GM12878 (cell line): ENCODE measurements around the gene BMI1. TPM values are rescaled to one million over a fixed set of nuclear protein-coding genes. Genes with fewer than 3 reads are reported as not detected.

Source experiments
- CTCF ChIP-seq, 3 experiments: IDR thresholded peaks in 2 of 3; conservative IDR thresholded peaks in 1 of 3; 2 replicates each; pipeline ENCODE4 v1.5.1; 2011; ENCODE audit warnings: low read depth in 3 of 3, low read length in 3 of 3, mild to moderate bottlenecking in 3 of 3, control low read depth in 2 of 3, moderate library complexity in 2 of 3, inconsistent platforms in 1 of 3, mixed read lengths in 1 of 3; ENCODE audit not compliant: control insufficient read depth in 2 of 3, insufficient read depth in 1 of 3; ENCODE audit errors: extremely low read depth in 1 of 3
- EZH2 ChIP-seq: IDR thresholded peaks from 2 replicates; pipeline ENCODE4 v1.6.1; 2012; ENCODE audit warnings: low read depth, mild to moderate bottlenecking, control low read depth, inconsistent platforms, low read length, borderline replicate concordance; ENCODE audit not compliant: control insufficient read depth
- JUND ChIP-seq: IDR thresholded peaks from 2 replicates; pipeline ENCODE4 v1.6.1; 2012; ENCODE audit warnings: low read depth, mild to moderate bottlenecking, low read length, improper control_type of control experiment, moderate library complexity
- MLLT1 ChIP-seq: fragments of 450-650 bp; IDR thresholded peaks from 2 replicates; pipeline ENCODE4 v1.6.1; 2016; ENCODE audit warnings: mild to moderate bottlenecking
- MXI1 ChIP-seq: fragments of 150-350 bp; IDR thresholded peaks from 2 replicates; pipeline ENCODE4 v1.6.1; 2011; ENCODE audit warnings: low read depth, mild to moderate bottlenecking, inconsistent platforms, low read length, improper control_type of control experiment
- MYB ChIP-seq: fragments of 150-350 bp; IDR thresholded peaks from 2 replicates; pipeline ENCODE4 v1.6.1; 2014; ENCODE audit warnings: mild to moderate bottlenecking, low read depth, low read length, borderline replicate concordance
- RELA ChIP-seq: fragments of 450-650 bp; IDR thresholded peaks from 2 replicates; pipeline ENCODE4 v1.8.0; 2014; ENCODE audit warnings: borderline replicate concordance; ENCODE audit not compliant: partially characterized antibody
- SIN3A ChIP-seq: IDR thresholded peaks from 2 replicates; pipeline ENCODE4 v1.6.1; 2012; ENCODE audit warnings: low read depth, low read length, improper control_type of control experiment
- TCF3 ChIP-seq: IDR thresholded peaks from 2 replicates; pipeline ENCODE4 v1.6.1; 2012; ENCODE audit warnings: low read depth, mild to moderate bottlenecking, low read length, borderline replicate concordance; ENCODE audit not compliant: insufficient read depth
- YBX1 ChIP-seq: fragments of 450-650 bp; IDR thresholded peaks from 2 replicates; pipeline ENCODE4 v1.6.1; 2016; ENCODE audit warnings: antibody characterized with exemption
- polyA plus RNA-seq, 11 experiments: library from polyadenylated mRNA; depleted of rRNA in 4 of 11; unstranded in 6 of 11; stranded (reverse) in 5 of 11; fragments of >200 nt; fragmentation: Nextera tagmentation in 4 of 11; fragmentation: Illumina TruSeq in 1 of 11; extraction: Ambion mirVana in 4 of 11; extraction: Trizol in 1 of 11; gene quantifications; 1 replicate in 1 of 11; 2 replicates in 10 of 11; pipeline versions ENCODE4 v1.2.1 to v1.2.3, GENCODE V29; 2011 to 2016; ENCODE audit warnings: inconsistent platforms in 2 of 11, missing spikeins in 2 of 11, low read depth in 1 of 11
- total RNA-seq, 4 experiments: library from RNA; depleted of rRNA in 3 of 4; stranded (reverse); fragments of >200 nt in 3 of 4; fragmentation: Illumina TruSeq in 1 of 4; extraction: Trizol in 1 of 4; gene quantifications; 2 replicates each; pipeline versions ENCODE4 v1.2.1 to v1.2.3, GENCODE V29; 2013 to 2021
- TF ChIP-seq, protein P1 (sequence below): IDR thresholded peaks from 2 replicates; pipeline ENCODE4 v1.6.1; 2012; ENCODE audit warnings: low read depth, low read length, improper control_type of control experiment

BMI1 gene
- total and polyA plus RNA-seq, 10 of the 15 experiments (the other 5 are each of a cell fraction or from before 2014, with no cell fraction given): 8.0 to 49.7 (median 25.8) TPM

DNA sequence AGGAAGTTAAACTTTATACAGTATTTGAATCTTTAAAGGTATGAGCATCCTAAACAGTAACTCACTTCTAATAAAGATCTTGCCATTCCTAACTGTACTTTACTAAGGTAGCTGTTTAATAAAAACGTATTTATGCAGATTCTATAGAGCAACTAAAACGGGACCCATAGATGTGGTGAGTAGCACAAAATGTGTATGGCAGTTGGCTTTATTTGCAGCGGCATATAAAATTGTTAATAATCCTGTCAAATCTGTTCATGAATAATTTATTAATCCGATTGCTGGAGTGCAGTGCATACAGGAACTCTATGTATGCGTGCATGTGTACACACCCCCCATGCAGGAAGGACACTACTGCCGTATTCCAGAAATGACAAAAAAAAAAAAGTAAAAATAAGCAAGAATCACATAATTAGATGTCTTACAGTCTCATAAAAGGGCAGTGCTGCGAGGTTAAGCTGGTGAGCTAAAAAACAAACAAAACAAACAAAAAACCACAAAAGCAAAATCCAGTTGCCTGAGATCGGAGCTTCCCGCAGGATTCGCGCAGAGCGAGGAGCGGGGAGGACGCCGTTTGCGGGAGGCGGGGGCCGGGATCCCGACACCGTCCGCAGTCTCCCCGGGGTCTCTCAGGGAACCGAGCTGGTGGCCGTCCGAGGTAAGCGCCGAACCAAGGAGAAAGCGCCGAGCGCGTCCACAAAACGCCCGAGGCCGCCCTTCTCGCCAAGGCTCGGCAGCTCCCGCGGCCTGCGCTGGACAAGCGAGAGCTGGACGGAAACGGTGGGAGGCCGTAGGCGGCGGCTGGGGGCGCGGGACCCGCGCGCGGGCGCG lies 5.2 kb upstream of the BMI1 start (continued):
- no peak for TF ChIP-seq CTCF (IDR thresholded peaks at IDR 0.05 in 2 of 3, conservative IDR thresholded peaks at IDR 0.05 in 1 of 3; ENCODE audit: control insufficient read depth in 2 of 3, extremely low read depth in 1 of 3, insufficient read depth in 1 of 3, low read depth in 3 of 3, low read length in 3 of 3)
- TF ChIP-seq, protein P1, sequence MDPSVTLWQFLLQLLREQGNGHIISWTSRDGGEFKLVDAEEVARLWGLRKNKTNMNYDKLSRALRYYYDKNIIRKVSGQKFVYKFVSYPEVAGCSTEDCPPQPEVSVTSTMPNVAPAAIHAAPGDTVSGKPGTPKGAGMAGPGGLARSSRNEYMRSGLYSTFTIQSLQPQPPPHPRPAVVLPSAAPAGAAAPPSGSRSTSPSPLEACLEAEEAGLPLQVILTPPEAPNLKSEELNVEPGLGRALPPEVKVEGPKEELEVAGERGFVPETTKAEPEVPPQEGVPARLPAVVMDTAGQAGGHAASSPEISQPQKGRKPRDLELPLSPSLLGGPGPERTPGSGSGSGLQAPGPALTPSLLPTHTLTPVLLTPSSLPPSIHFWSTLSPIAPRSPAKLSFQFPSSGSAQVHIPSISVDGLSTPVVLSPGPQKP: no peak
- no peak for TF ChIP-seq TCF3
- no peak; the same call in 1 of the 2 replicates for TF ChIP-seq MXI1
- no peak for TF ChIP-seq YBX1
- TF ChIP-seq EZH2: no peak
- no peak for TF ChIP-seq JUND
- TF ChIP-seq SIN3A: no peak
- no peak for TF ChIP-seq MYB
- no peak for TF ChIP-seq RELA
- peak; percentile 14; the same call in 1 of the 2 replicates for TF ChIP-seq MLLT1
